CD14-positive monocyte (primary cell): ENCODE data around the gene ING1. TPM values are rescaled to one million over a fixed set of nuclear protein-coding genes. Genes with fewer than 3 reads are reported as not detected.
A peak's percentile ranks its signal among the peaks of the same experiment; 100 is the strongest.

Experiments used
- DNase-seq, 3 donors: peaks; one replicate each; pipeline ENCODE4 v3.0.0-alpha.2; 2011 to 2022
- H2AFZ ChIP-seq: 2 replicates; pipeline ENCODE4 v1.6.0; 2012; ENCODE audit warnings: mild to moderate bottlenecking, low read depth, low read length, inconsistent platforms; ENCODE audit not compliant: insufficient read depth, poor library complexity, severe bottlenecking
- H3K27ac ChIP-seq, 2 donors: 1 replicate in 1 of 2; 2 replicates in 1 of 2; pipeline ENCODE4 v1.5.1; 2012 to 2013; ENCODE audit warnings: low read length in 2 of 2, control low read depth in 1 of 2, inconsistent platforms in 1 of 2, low read depth in 1 of 2, mild to moderate bottlenecking in 1 of 2
- H3K27me3 ChIP-seq, 2 donors: one replicate each; pipeline versions ENCODE4 v1.6.0 to v1.6.1; 2011 to 2013; ENCODE audit warnings: low read length in 2 of 2; ENCODE audit not compliant: control insufficient read depth in 2 of 2, insufficient read depth in 2 of 2
- H3K36me3 ChIP-seq, 2 donors: replicated peaks in 1 of 2; 1 replicate in 1 of 2; 2 replicates in 1 of 2; pipeline versions ENCODE4 v1.5.1 to v1.6.1; 2012 to 2013; ENCODE audit warnings: low read length in 2 of 2, control low read depth in 1 of 2, inconsistent platforms in 1 of 2, mild to moderate bottlenecking in 1 of 2; ENCODE audit not compliant: insufficient read depth in 2 of 2, control insufficient read depth in 1 of 2
- H3K4me1 ChIP-seq, 2 donors: 1 replicate in 1 of 2; 2 replicates in 1 of 2; pipeline versions ENCODE4 v1.5.1 to v1.6.1; 2012 to 2013; ENCODE audit warnings: low read length in 2 of 2, control low read depth in 1 of 2, inconsistent platforms in 1 of 2, mild to moderate bottlenecking in 1 of 2, moderate library complexity in 1 of 2; ENCODE audit not compliant: insufficient read depth in 2 of 2, control insufficient read depth in 1 of 2
- H3K4me2 ChIP-seq: replicated peaks from 2 replicates; pipeline ENCODE3; 2012; ENCODE audit warnings: low read length, moderate library complexity, mild to moderate bottlenecking; ENCODE audit not compliant: poor library complexity, severe bottlenecking; ENCODE audit errors: extremely low read depth
- H3K4me3 ChIP-seq, 3 experiments: fragments of 200-600 bp in 1 of 3; sonication (generic) in 1 of 3; replicated peaks in 1 of 3; 1 replicate in 2 of 3; 2 replicates in 1 of 3; pipeline ENCODE4 v1.5.1; 2011 to 2013; ENCODE audit warnings: low read length in 3 of 3, mild to moderate bottlenecking in 3 of 3, control low read depth in 2 of 3, low read depth in 2 of 3, inconsistent platforms in 1 of 3, moderate library complexity in 1 of 3
- H3K79me2 ChIP-seq: 2 replicates; pipeline ENCODE4 v1.6.0; 2012; ENCODE audit warnings: mild to moderate bottlenecking, control low read depth, inconsistent platforms, low read length, moderate library complexity; ENCODE audit not compliant: insufficient read depth
- H3K9ac ChIP-seq: 2 replicates; pipeline ENCODE4 v1.6.0; 2017; ENCODE audit warnings: low read length, mild to moderate bottlenecking; ENCODE audit not compliant: insufficient read depth, poor library complexity, severe bottlenecking
- H3K9me3 ChIP-seq, 2 donors: replicated peaks in 1 of 2; 1 replicate in 1 of 2; 2 replicates in 1 of 2; pipeline versions ENCODE4 v1.5.1 to v1.6.1; 2012 to 2013; ENCODE audit warnings: low read length in 2 of 2, control low read depth in 1 of 2; ENCODE audit not compliant: control insufficient read depth in 1 of 2, insufficient read depth in 1 of 2
- H4K20me1 ChIP-seq: 2 replicates; pipeline ENCODE4 v1.6.0; 2012; ENCODE audit warnings: mild to moderate bottlenecking, low read length, control low read depth, moderate library complexity; ENCODE audit not compliant: insufficient read depth
- H3K27ac Mint-ChIP-seq, 7 donors: one replicate each; pipeline ENCODE4 v1.8.0; 2020; ENCODE audit warnings: mild to moderate bottlenecking in 7 of 7, mixed read lengths in 7 of 7, moderate library complexity in 6 of 7, inconsistent platforms in 2 of 7
- H3K27me3 Mint-ChIP-seq, 3 donors: one replicate each; pipeline ENCODE4 v1.8.0; 2021 to 2022; ENCODE audit warnings: low read depth in 3 of 3, mild to moderate bottlenecking in 3 of 3, mixed read lengths in 3 of 3, moderate library complexity in 3 of 3, inconsistent platforms in 1 of 3
- H3K36me3 Mint-ChIP-seq, 2 donors: one replicate each; pipeline ENCODE4 v1.8.0; 2020; ENCODE audit warnings: mixed read lengths in 2 of 2, inconsistent platforms in 1 of 2, mild to moderate bottlenecking in 1 of 2
- H3K4me1 Mint-ChIP-seq: one replicate; pipeline ENCODE4 v1.8.0; 2020; ENCODE audit warnings: mild to moderate bottlenecking, mixed read lengths
- H3K4me3 Mint-ChIP-seq, 2 donors: one replicate each; pipeline ENCODE4 v1.8.0; 2020; ENCODE audit warnings: mild to moderate bottlenecking in 2 of 2, mixed read lengths in 2 of 2, moderate library complexity in 1 of 2
- H3K9me3 Mint-ChIP-seq, 7 donors: one replicate each; pipeline ENCODE4 v1.8.0; 2020 to 2022; ENCODE audit warnings: mixed read lengths in 7 of 7, mild to moderate bottlenecking in 6 of 7, moderate library complexity in 6 of 7, inconsistent platforms in 2 of 7
- CTCF ChIP-seq: fragments of 200-600 bp; IDR thresholded peaks from one replicate; pipeline ENCODE4 v1.8.0; 2022; ENCODE audit warnings: antibody characterized with exemption, mild to moderate bottlenecking
- WGBS: methylation state at CpG from one replicate; pipeline ENCODE4 v1.1.5; 2013; ENCODE audit warnings: missing lambda C conversion rate; ENCODE audit not compliant: insufficient coverage; 5-methylcytosine and 5-hydroxymethylcytosine counted together
- intact Hi-C, 2 donors: fragments of 100-400 bp; cut with micrococcal nuclease; formaldehyde crosslinking; loops; one replicate each; pipeline versions ENCODE4 v1.15.0 to v1.15.1; 2023
- polyA plus RNA-seq, 3 donors: library from polyadenylated mRNA; depleted of rRNA in 1 of 3; unstranded in 2 of 3; stranded (reverse) in 1 of 3; fragments of 300-500 nt in 2 of 3; fragments of >200 nt in 1 of 3; fragmentation: Illumina TruSeq in 2 of 3; gene quantifications; 1 replicate in 2 of 3; 2 replicates in 1 of 3; pipeline ENCODE4 v1.2.3, GENCODE V29; 2012 to 2021

ING1 gene
- polyA plus RNA-seq, 3 donors: 8.4 to 128 (median 11.8) TPM

DNA sequence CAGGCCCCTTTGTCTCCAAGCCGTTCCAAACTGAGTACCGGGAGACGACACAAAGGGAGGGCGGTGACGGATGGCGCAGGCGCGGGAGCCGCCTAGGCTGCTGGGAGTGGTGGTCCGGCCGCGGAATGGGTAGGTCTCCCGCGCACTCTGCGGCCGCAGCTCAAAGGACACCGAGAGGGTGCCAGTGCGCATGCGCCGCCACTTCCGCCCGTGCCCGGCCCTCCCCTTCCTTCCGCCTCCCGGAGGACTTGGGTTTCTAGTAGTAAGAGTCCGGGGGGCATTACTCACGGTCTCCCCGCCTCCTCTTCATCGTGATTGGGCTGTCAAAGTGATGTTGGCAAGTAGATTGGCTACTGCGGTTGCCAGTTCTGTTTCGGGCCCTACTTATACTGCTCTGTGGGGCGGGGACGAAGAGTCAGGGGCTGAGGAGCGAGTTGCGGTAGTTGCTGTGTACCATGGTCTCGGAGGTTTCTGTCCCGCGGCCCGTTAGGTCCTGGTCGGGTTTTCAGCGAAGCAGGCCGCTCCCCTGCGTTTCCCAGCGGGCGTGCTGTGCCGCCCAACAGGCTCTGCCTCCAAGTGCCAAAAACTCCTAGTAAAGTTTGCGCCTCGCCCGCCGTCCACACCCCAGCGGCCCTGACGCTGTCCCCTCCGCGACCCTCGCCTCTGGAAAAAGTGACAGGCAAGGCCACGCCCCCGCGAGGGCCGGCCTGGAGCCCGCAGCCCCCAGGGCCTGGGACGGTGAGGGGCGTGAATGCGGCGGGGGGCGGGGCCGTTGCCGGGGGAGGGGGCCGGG is 455 bp upstream of the ING1 start:
- under 1% methylated on average over 60 of the region's 68 CpGs for WGBS
- peak overlapping the region; percentile 96 for H2AFZ ChIP-seq
- H3K9ac ChIP-seq: peak overlapping the region; percentile 75
- peaks cover 39% of the 10 kb centered on the region for H3K4me1 Mint-ChIP-seq
- H3K4me3 ChIP-seq: peak overlapping the region; percentile 86 to 100 (median 99)
- H3K36me3 ChIP-seq: no peaks in the 10 kb centered on the region
- H3K4me3 Mint-ChIP-seq: peak overlapping the region; percentile 88 to 98
- H3K36me3 Mint-ChIP-seq: no peaks in the 10 kb centered on the region
- intact Hi-C loops: loop anchor here (2.0 to 10.0 kb wide), 6 partner anchors 56 to 442 kb away; partner anchors contain the start of genes ANKRD10 (in 2 of the 2) and RAB20 (in 1 of the 2)
- H3K27ac Mint-ChIP-seq: peak overlapping the region; percentile 93 to 98 (median 97)
- peaks cover 0 to 4% (median 0%) of the 10 kb centered on the region in 3 donors for H3K27me3 Mint-ChIP-seq
- peaks cover 56% of the 10 kb centered on the region for H3K79me2 ChIP-seq
- no peaks in the 10 kb centered on the region for H3K27me3 ChIP-seq
- peak; percentile 99 to 100 (median 99) for DNase-seq
- TF ChIP-seq CTCF: no peak
- H3K4me1 ChIP-seq: peaks cover 40 to 44% of the 10 kb centered on the region in 2 donors
- H3K9me3 ChIP-seq: no peaks in the 10 kb centered on the region
- peaks cover 0 to 2% (median 0%) of the 10 kb centered on the region in 7 donors for H3K9me3 Mint-ChIP-seq
- peaks cover 35% of the 10 kb centered on the region for H4K20me1 ChIP-seq
- H3K4me2 ChIP-seq: peak overlapping the region; percentile 88
- H3K27ac ChIP-seq: peak overlapping the region; percentile 92 to 98

- peaks cover 39 to 44% of the 10 kb centered on the region in 2 donors for H3K4me1 ChIP-seq
- H3K79me2 ChIP-seq: peaks cover 68% of the 10 kb centered on the region
- peaks cover 46% of the 10 kb centered on the region for H4K20me1 ChIP-seq
- no peaks in the 10 kb centered on the region for H3K27me3 ChIP-seq
- peak overlapping the region; percentile 44 for H2AFZ ChIP-seq
- Mint-ChIP-seq H3K27ac (peak overlapping the region; percentile 90 to 97 (median 95)), H3K36me3 (peaks cover 4 to 5% of the 10 kb centered on the region in 2 donors), H3K27me3 (peaks cover 0 to 4% (median 0%) of the 10 kb centered on the region in 3 donors), H3K4me1 (peaks cover 42% of the 10 kb centered on the region), H3K4me3 (peak overlapping the region; percentile 96), H3K9me3 (peaks cover 0 to 2% (median 0%) of the 10 kb centered on the region in 7 donors)
- no peak for TF ChIP-seq CTCF
- peaks cover 3 to 5% of the 10 kb centered on the region in 2 donors for H3K36me3 ChIP-seq
- no peaks in the 10 kb centered on the region for H3K9me3 ChIP-seq
- H3K9ac ChIP-seq: peak overlapping the region; percentile 86
- peak overlapping the region; percentile 82 to 91 for H3K27ac ChIP-seq
- WGBS: under 1% methylated on average over 76 of the region's 86 CpGs
- peak overlapping the region; percentile 78 to 100 (median 99) for H3K4me3 ChIP-seq
- DNase-seq: peak in 2 of 3 donors; percentile 18 to 42
- intact Hi-C loops: loop anchor here (2.0 to 10.0 kb wide), 7 partner anchors 57 to 441 kb away; partner anchors contain the start of genes ANKRD10 (in 2 of the 2) and RAB20 (in 1 of the 2)
- H3K4me2 ChIP-seq: peak overlapping the region; percentile 88
Observed at GRCh38 chr13:110713981-110714796, 689 bp downstream of the ING1 start.
